Omental fat pad (tissue), 4 donors: ENCODE measurements around the gene RPP25L. TPM values are rescaled to one million over a fixed set of nuclear protein-coding genes. Genes with fewer than 3 reads are reported as not detected.
A peak's percentile ranks its signal among the peaks of the same experiment; 100 is the strongest.

Experiments used
- ATAC-seq: fragments of 150-250 bp; one replicate; pipeline ENCODE4 v1.9.1; 2016; ENCODE audit warnings: mild to moderate bottlenecking, moderate library complexity; ENCODE audit not compliant: low FRiP score
- DNase-seq: peaks from one replicate; pipeline ENCODE4 v3.0.0-alpha.2; 2019; ENCODE audit warnings: low spot score
- total RNA-seq, 4 donors: library from RNA; depleted of rRNA; stranded (reverse); fragments of >200 nt; gene quantifications; one replicate each; pipeline ENCODE4 v1.1.0, GENCODE V29; 2016
- TF ChIP-seq, protein P1 (sequence below), 3 donors: fragments of 450-650 bp; IDR thresholded peaks; one replicate each; pipeline ENCODE4 v1.5.1; 2016 to 2017; ENCODE audit warnings: antibody characterized with exemption in 3 of 3, mild to moderate bottlenecking in 3 of 3, moderate library complexity in 2 of 3

RPP25L gene
- total RNA-seq, 4 donors from 2014 or later, result 13.3 to 28.1 (median 23.1) TPM

DNA sequence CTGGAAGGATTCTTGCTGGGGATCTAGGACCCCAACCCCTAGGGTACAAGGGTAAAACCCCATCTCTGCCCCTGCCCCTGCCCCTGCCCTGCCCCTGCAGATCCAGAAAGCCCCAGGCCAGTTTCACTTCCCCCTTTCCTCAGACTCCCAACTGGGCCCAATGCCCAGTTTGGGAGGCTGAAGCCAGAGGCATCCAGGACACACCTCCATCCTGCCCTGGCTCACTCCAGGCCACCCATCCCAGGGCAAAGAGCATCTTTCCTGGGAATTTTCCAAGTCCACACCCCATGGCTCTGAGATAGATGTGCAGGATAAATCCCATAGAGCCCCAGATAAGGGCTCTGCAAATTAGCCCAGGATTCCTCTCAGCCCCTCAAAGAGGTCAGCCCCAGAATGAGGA is 39.8 kb downstream of the RPP25L start:
- ATAC-seq (no peak), DNase-seq (no peak)
- TF ChIP-seq, protein P1, sequence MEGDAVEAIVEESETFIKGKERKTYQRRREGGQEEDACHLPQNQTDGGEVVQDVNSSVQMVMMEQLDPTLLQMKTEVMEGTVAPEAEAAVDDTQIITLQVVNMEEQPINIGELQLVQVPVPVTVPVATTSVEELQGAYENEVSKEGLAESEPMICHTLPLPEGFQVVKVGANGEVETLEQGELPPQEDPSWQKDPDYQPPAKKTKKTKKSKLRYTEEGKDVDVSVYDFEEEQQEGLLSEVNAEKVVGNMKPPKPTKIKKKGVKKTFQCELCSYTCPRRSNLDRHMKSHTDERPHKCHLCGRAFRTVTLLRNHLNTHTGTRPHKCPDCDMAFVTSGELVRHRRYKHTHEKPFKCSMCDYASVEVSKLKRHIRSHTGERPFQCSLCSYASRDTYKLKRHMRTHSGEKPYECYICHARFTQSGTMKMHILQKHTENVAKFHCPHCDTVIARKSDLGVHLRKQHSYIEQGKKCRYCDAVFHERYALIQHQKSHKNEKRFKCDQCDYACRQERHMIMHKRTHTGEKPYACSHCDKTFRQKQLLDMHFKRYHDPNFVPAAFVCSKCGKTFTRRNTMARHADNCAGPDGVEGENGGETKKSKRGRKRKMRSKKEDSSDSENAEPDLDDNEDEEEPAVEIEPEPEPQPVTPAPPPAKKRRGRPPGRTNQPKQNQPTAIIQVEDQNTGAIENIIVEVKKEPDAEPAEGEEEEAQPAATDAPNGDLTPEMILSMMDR (IDR thresholded peaks at IDR 0.05), result no peak

DNA sequence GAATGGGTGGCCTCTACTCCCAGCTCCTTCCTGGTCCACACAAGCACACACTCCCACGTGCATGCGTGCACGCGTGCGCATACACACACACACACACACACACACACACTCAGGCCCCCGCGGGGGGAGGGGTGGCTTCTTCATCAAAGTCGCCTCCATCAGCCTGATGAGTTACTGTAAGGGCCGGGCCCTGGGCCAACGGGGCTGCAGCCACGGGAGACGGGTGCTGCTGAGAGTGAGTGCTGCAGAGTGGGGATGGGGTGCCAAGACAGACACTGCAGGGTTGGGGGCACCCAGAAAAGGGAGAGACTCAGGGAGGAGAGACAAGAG is 40.5 kb downstream of the RPP25L start:
- TF ChIP-seq, protein P1 (IDR thresholded peaks at IDR 0.05), result no peak
- DNase-seq (no peak), ATAC-seq (peak; percentile 22)

DNA sequence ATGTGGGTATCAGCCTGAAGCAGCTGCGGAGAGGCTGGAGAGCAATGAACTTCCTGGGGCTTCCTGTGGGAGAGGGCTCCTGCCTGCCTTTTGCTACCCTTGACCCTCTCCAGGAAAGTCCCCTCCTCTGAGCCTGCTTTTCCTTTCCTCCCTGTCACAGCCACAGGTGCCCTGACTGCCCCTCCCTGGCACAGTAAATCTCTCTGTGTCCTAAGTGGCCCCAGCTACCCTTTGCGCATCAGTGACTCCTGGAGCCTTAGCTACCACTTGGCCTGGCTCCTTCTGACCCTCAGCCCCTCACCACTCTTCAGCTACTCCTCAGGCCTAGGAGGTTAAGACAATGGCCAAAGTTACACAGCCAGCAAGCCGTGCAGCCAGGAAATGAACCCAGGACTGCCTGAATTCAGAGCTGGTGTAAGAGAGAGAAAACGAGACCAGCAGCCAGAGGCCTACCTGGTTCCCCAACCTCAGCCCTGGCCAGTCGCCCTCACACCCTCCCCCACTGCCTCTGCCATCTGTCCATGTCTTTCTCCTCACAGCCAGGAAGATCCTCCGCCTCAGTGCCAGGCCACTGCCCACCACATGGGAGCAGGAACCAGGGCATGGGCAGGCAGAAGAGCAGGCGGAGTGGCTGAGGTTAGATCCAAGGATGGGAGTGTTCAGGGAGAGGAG is 41.0 kb downstream of the RPP25L start:
- DNase-seq, result no peak
- TF ChIP-seq, protein P1 (IDR thresholded peaks at IDR 0.05), result no peak
- ATAC-seq, result peak; percentile 9

DNA sequence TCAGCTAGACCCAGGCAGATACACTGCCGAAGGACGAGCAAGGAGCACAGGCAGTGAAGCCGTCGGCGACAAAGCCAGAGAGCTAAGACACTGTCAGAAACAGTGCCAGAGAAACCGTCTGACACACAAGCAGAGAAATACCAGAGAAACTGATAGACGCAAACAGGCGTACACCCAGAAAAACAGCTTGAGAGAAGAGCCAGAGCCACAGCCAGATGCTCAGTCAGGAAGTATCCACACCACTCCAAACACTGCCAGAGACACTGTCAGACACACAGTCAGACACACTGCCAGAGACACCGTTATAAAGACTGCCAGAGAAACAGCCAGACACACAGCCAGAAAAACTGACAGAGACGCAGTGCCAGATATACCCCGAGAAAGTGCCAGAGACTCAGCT is 41.5 kb downstream of the RPP25L start:
- DNase-seq (no peak), ATAC-seq (peak; percentile 24)
- TF ChIP-seq, protein P1 (IDR thresholded peaks at IDR 0.05), result no peak

DNA sequence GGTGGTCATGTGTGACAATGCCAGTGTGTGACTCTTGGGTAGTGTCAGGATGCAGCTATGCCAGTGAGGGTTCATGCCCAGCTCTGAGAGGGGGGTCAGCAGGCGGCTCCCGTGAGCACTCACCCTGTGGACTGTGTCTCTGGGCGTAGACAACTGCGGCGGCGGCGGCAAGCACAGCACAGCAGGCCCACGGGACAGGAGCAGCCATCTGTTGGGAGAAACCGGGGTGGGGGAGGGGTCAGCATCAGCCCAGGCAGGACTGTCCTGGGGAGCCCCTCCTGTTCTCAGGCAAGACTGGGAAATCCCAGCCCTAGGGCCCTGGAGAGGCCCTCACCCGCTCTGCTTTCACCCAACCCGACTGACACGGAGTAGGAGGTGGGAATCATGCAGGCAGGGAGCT is 43.1 kb downstream of the RPP25L start:
- TF ChIP-seq, protein P1 (IDR thresholded peaks at IDR 0.05), result no peak
- no peak for DNase-seq

DNA sequence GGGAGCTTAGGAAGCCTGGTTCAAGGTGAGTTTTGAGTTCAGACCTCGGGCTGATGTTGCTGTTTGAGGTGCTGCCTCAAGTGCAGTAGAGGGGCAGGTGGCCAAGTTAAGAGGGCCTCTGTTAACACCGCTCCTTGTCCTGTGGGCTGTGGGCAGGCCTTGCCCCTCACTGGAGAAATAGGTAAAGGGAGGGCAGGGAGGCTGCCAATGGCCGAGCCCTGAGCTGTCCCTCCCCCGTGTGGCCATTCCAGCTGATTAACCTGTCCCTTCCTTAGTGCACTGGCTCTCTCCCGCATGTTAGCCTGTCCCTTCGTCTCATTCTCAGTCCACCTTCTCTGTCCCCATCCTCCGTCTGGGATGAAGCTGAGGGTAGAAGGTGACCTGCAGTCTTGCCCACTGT is 43.8 kb downstream of the RPP25L start:
- TF ChIP-seq, protein P1 (IDR thresholded peaks at IDR 0.05), result no peak
- no peak for DNase-seq
- ATAC-seq, result no peak

More for the DNA sequence above, 43.1 kb downstream of the RPP25L start:
- ATAC-seq, result no peak

DNA sequence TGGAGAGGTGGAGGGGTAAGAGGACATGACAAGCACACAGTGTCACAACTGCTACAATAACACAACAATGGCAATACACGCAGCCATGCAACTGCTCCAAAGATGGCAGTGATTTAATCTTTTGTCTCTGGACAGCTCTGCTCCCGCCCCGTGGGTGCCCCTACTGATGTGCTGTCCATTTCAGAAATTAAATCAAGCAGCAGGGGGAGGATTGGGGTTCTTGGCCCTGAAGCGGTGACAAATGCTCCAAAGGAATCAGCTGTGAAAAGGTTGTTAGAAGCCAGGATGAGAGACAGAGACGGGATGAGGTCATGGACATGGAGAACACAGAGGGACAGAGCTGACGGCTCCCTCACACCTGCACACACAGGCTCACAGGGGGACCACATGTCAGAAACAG is 44.9 kb downstream of the RPP25L start:
- TF ChIP-seq, protein P1 (IDR thresholded peaks at IDR 0.05), result no peak
- ATAC-seq, result no peak

More for the DNA sequence above, 44.9 kb downstream of the RPP25L start:
- no peak for DNase-seq
